Gastroesophageal sphincter (tissue), 4 donors: ENCODE results near the gene SERPINB6. TPM values are rescaled to one million over a fixed set of nuclear protein-coding genes. Genes with fewer than 3 reads are reported as not detected.

Source experiments
- ATAC-seq: fragments of 150-250 bp; one replicate; pipeline ENCODE4 v1.9.1; 2016; ENCODE audit warnings: mild to moderate bottlenecking, moderate library complexity
- H3K27ac ChIP-seq, 4 donors: fragments of 200-600 bp; sonication (generic) in 3 of 4; 1 replicate in 3 of 4; 2 replicates in 1 of 4; pipeline ENCODE4 v1.5.1; 2016 to 2019
- H3K27me3 ChIP-seq: fragments of 200-600 bp; sonication (generic); one replicate; pipeline ENCODE4 v1.5.1; 2019
- H3K36me3 ChIP-seq, 2 donors: fragments of 200-600 bp; sonication (generic); one replicate each; pipeline ENCODE4 v1.5.1; 2019; ENCODE audit warnings: control low read depth in 1 of 2
- H3K4me1 ChIP-seq, 3 donors: fragments of 200-600 bp; sonication (generic); 1 replicate in 2 of 3; 2 replicates in 1 of 3; pipeline ENCODE4 v1.5.1; 2016 to 2019; ENCODE audit warnings: control low read depth in 2 of 3
- H3K4me3 ChIP-seq, 2 donors: fragments of 200-600 bp; sonication (generic); one replicate each; pipeline ENCODE4 v1.5.1; 2019; ENCODE audit warnings: mild to moderate bottlenecking in 1 of 2, moderate library complexity in 1 of 2
- H3K9me3 ChIP-seq, 3 donors: fragments of 200-600 bp; sonication (generic); one replicate each; pipeline ENCODE4 v1.5.1; 2017 to 2019; ENCODE audit warnings: control low read depth in 2 of 3
- CTCF ChIP-seq, 4 experiments: fragments of 200-600 bp in 2 of 4; fragments of 450-650 bp in 2 of 4; sonication (generic) in 1 of 4; IDR thresholded peaks; one replicate each; pipeline ENCODE4 v1.5.1; 2017 to 2019; ENCODE audit warnings: antibody characterized with exemption in 4 of 4, mild to moderate bottlenecking in 2 of 4, moderate library complexity in 2 of 4
- EP300 ChIP-seq: sonication (generic); formaldehyde crosslinking; IDR thresholded peaks from one replicate; pipeline ENCODE4 v1.6.1; 2017; ENCODE audit warnings: antibody characterized with exemption, mild to moderate bottlenecking
- POLR2A ChIP-seq, 2 donors: fragments of 450-650 bp; IDR thresholded peaks; one replicate each; pipeline ENCODE4 v1.6.1; 2017; ENCODE audit warnings: antibody characterized with exemption in 2 of 2, mild to moderate bottlenecking in 2 of 2, moderate library complexity in 1 of 2
- POLR2AphosphoS5 ChIP-seq: sonication (generic); formaldehyde crosslinking; IDR thresholded peaks from one replicate; pipeline ENCODE4 v1.6.1; 2017; ENCODE audit warnings: antibody characterized with exemption
- WGBS, 2 donors: methylation state at CpG; one replicate each; pipeline ENCODE4 v1.1.5; 2018; ENCODE audit warnings: low coverage in 1 of 2; 5-methylcytosine and 5-hydroxymethylcytosine counted together
- total RNA-seq, 4 donors: library from RNA; depleted of rRNA; stranded (reverse); fragments of >200 nt; gene quantifications; one replicate each; pipeline ENCODE4 v1.1.0, GENCODE V29; 2016

SERPINB6 gene
- total RNA-seq, 4 donors from 2014 or later, result 130 to 154 (median 143) TPM

- H3K36me3 ChIP-seq, result peaks cover 0 to 84% of the 10 kb centered on the region in 2 donors
- H3K27me3 ChIP-seq, result no peaks in the 10 kb centered on the region
- H3K9me3 ChIP-seq, result peaks cover 0 to 3% (median 0%) of the 10 kb centered on the region in 3 donors
- ATAC-seq, result no peak
- peaks cover 0 to 3% (median 0%) of the 10 kb centered on the region in 3 donors for H3K4me1 ChIP-seq
- WGBS, 2 donors, result 94 to 100% methylated on average over 3 of the region's 17 CpGs
- TF ChIP-seq POLR2AphosphoS5 (no peak), POLR2A (IDR thresholded peaks at IDR 0.05) (no peak), CTCF (IDR thresholded peaks at IDR 0.05) (no peak), EP300 (no peak)
- no peak overlapping the region for H3K4me3 ChIP-seq
- H3K27ac ChIP-seq, result no peak overlapping the region
These were observed 45.3 kb upstream of the SERPINB6 start for GRCh38 chr6:3016473-3017280.

- Histone ChIP-seq H3K4me1 (no peaks in the 10 kb centered on the region), H3K4me3 (no peak overlapping the region), H3K27ac (no peak overlapping the region), H3K27me3 (no peaks in the 10 kb centered on the region), H3K9me3 (peaks cover 0 to 11% (median 0%) of the 10 kb centered on the region in 3 donors), H3K36me3 (peaks cover 0 to 91% of the 10 kb centered on the region in 2 donors)
- 87% methylated on average over 7 of the region's 10 CpGs; no CpG with 5 or more reads in 1 of the 2 donors for WGBS, 2 donors
- TF ChIP-seq POLR2AphosphoS5 (no peak), EP300 (no peak), CTCF (IDR thresholded peaks at IDR 0.05) (no peak), POLR2A (IDR thresholded peaks at IDR 0.05) (no peak)
- ATAC-seq, result no peak
These were observed 43.8 kb upstream of the SERPINB6 start for GRCh38 chr6:3015144-3015543.

- WGBS, 2 donors, result 94 to 96% methylated on average over 3 to 4 of the region's 4 CpGs
- no peak overlapping the region for H3K27ac ChIP-seq
- peaks cover 0 to 91% of the 10 kb centered on the region in 2 donors for H3K36me3 ChIP-seq
- peaks cover 0 to 11% (median 0%) of the 10 kb centered on the region in 3 donors for H3K9me3 ChIP-seq
- H3K27me3 ChIP-seq, result no peaks in the 10 kb centered on the region
- no peaks in the 10 kb centered on the region for H3K4me1 ChIP-seq
- no peak overlapping the region for H3K4me3 ChIP-seq
- ATAC-seq, result no peak
- no peak for TF ChIP-seq POLR2AphosphoS5
- no peak for TF ChIP-seq CTCF (IDR thresholded peaks at IDR 0.05)
- no peak for TF ChIP-seq EP300
- TF ChIP-seq POLR2A (IDR thresholded peaks at IDR 0.05), result no peak
These were observed 43.3 kb upstream of the SERPINB6 start for GRCh38 chr6:3014675-3015066.

- Histone ChIP-seq H3K36me3 (peaks cover 0 to 91% of the 10 kb centered on the region in 2 donors), H3K4me3 (no peak overlapping the region), H3K27me3 (no peaks in the 10 kb centered on the region), H3K4me1 (no peaks in the 10 kb centered on the region), H3K27ac (no peak overlapping the region), H3K9me3 (peaks cover 0 to 11% (median 0%) of the 10 kb centered on the region in 3 donors)
- TF ChIP-seq POLR2A (IDR thresholded peaks at IDR 0.05) (no peak), EP300 (no peak), POLR2AphosphoS5 (no peak), CTCF (IDR thresholded peaks at IDR 0.05) (no peak)
- WGBS, 2 donors, result 83 to 88% methylated on average over 8 to 10 of the region's 18 CpGs
- no peak for ATAC-seq
These were observed 42.7 kb upstream of the SERPINB6 start for GRCh38 chr6:3013901-3014674.
